PFSK-1 (cell line): ENCODE results near the gene MDGA2.

Experiments used
- FOXP2 ChIP-seq: optimal IDR thresholded peaks from 2 replicates; pipeline ENCODE3; 2011; ENCODE audit warnings: borderline replicate concordance, control low read depth, inconsistent platforms; ENCODE audit not compliant: insufficient read depth; ENCODE audit errors: extremely low read length, extremely low read depth
- POLR2AphosphoS5 ChIP-seq: IDR thresholded peaks from 2 replicates; pipeline ENCODE4 v1.6.1; 2012; ENCODE audit warnings: low read depth, mild to moderate bottlenecking, control low read depth, low read length, moderate library complexity
- SIN3A ChIP-seq: IDR thresholded peaks from 2 replicates; pipeline ENCODE4 v1.6.1; 2012; ENCODE audit warnings: mild to moderate bottlenecking, low read length, moderate library complexity, borderline replicate concordance; ENCODE audit not compliant: insufficient read depth
- TAF1 ChIP-seq: IDR thresholded peaks from 2 replicates; pipeline ENCODE4 v1.6.1; 2012; ENCODE audit warnings: low read length, control low read depth, borderline replicate concordance; ENCODE audit not compliant: insufficient read depth
- TF ChIP-seq, protein P1 (sequence below), 2 experiments: IDR thresholded peaks; 2 replicates each; pipeline versions ENCODE4 v1.6.1 to v1.8.0; 2011 to 2012; ENCODE audit warnings: low read depth in 2 of 2, low read length in 2 of 2, control low read depth in 1 of 2, inconsistent platforms in 1 of 2, mild to moderate bottlenecking in 1 of 2, moderate library complexity in 1 of 2; ENCODE audit not compliant: insufficient read depth in 1 of 2

The MDGA2 gene

DNA sequence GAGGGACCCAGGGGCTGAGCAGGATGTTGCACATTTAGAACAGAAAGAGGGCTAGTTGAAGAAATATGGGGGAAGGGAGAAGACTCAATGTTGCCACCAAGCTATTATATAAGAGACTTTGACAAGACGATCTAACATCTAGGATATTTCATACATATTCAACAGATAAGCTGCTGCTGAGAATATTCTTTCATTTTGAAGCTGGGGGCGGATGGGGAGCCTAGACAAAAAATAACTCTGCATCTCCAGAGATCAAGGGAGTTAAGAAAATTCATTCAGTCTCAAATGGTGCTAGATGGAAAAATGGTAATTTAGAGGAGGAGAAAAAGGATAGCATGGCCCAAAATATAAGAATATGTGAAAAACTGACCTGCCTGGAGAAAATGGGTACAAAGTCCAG, 415.6 kb downstream of the MDGA2 start:
- TF ChIP-seq SIN3A (no peak), POLR2AphosphoS5 (no peak), TAF1 (no peak), FOXP2 (no peak)
- TF ChIP-seq, protein P1, sequence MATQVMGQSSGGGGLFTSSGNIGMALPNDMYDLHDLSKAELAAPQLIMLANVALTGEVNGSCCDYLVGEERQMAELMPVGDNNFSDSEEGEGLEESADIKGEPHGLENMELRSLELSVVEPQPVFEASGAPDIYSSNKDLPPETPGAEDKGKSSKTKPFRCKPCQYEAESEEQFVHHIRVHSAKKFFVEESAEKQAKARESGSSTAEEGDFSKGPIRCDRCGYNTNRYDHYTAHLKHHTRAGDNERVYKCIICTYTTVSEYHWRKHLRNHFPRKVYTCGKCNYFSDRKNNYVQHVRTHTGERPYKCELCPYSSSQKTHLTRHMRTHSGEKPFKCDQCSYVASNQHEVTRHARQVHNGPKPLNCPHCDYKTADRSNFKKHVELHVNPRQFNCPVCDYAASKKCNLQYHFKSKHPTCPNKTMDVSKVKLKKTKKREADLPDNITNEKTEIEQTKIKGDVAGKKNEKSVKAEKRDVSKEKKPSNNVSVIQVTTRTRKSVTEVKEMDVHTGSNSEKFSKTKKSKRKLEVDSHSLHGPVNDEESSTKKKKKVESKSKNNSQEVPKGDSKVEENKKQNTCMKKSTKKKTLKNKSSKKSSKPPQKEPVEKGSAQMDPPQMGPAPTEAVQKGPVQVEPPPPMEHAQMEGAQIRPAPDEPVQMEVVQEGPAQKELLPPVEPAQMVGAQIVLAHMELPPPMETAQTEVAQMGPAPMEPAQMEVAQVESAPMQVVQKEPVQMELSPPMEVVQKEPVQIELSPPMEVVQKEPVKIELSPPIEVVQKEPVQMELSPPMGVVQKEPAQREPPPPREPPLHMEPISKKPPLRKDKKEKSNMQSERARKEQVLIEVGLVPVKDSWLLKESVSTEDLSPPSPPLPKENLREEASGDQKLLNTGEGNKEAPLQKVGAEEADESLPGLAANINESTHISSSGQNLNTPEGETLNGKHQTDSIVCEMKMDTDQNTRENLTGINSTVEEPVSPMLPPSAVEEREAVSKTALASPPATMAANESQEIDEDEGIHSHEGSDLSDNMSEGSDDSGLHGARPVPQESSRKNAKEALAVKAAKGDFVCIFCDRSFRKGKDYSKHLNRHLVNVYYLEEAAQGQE (IDR thresholded peaks at IDR 0.05; ENCODE audit: insufficient read depth in 1 of 2, low read depth in 2 of 2, low read length in 2 of 2) = no peak

DNA sequence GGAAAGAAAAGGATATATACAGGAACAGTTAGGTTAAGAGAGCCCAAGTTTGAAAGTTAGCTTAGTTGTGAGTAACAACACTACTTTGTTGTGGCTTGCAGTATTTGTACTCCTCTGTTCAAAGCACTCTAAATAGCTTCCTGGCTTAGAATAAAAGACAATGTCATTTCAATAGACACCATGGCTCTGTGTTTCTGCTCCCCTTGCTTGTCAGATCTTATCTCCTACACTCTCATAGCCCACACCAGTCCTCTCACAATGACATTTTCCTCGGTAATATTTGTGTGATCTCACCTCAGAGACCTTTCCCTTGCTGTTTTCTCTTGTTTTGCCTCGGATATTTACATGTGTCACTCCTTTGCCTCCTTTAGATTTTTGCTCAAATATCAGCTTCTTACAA, 418.4 kb downstream of the MDGA2 start:
- no peak for TF ChIP-seq TAF1
- no peak for TF ChIP-seq SIN3A
- TF ChIP-seq, protein P1 (IDR thresholded peaks at IDR 0.05; ENCODE audit: insufficient read depth in 1 of 2, low read depth in 2 of 2, low read length in 2 of 2) = no peak
- no peak for TF ChIP-seq FOXP2
- TF ChIP-seq POLR2AphosphoS5 = no peak

DNA sequence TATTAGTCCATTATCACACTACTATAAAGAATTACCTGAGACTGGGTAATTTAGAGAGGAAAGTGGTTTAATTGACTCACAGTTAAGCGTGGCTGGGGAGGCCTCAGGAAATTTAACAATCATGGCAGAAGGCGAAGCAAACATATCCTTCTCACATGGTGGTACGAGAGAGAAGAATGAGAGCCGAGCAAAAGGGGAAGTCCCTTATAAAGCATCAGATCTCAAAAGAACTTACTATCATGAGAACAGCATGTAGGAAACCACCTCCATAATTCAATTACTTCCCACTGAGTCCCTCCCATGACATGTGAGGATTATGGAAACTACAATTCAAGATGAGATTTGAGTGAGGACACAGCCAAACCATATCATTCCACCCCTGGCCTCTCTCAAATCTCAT, 422.6 kb downstream of the MDGA2 start:
- no peak for TF ChIP-seq POLR2AphosphoS5
- TF ChIP-seq, protein P1 (IDR thresholded peaks at IDR 0.05; ENCODE audit: insufficient read depth in 1 of 2, low read depth in 2 of 2, low read length in 2 of 2) = no peak
- TF ChIP-seq TAF1 = no peak

DNA sequence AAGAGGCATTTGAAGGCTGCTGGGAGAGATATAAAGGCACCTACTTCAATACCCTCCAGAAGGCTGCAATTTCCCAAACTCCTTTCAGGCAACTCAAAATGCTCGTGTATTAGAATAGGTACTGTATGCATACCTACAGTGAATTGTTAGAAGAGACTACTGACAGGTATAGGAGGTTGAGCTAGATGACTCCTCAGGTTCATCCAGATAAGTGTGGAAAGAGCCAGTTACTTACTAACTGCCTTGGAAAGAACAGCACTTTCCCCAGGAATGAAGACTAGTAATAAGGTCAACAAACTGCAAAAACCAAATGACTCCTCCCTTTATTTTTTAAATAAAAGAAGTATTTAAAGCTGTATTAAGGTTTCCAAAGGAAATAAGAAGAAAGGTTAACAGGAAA, 429.0 kb downstream of the MDGA2 start:
- TF ChIP-seq FOXP2 (no peak), TAF1 (no peak), POLR2AphosphoS5 (no peak), SIN3A (no peak)
- TF ChIP-seq, protein P1 (IDR thresholded peaks at IDR 0.05; ENCODE audit: insufficient read depth in 1 of 2, low read depth in 2 of 2, low read length in 2 of 2) = no peak

DNA sequence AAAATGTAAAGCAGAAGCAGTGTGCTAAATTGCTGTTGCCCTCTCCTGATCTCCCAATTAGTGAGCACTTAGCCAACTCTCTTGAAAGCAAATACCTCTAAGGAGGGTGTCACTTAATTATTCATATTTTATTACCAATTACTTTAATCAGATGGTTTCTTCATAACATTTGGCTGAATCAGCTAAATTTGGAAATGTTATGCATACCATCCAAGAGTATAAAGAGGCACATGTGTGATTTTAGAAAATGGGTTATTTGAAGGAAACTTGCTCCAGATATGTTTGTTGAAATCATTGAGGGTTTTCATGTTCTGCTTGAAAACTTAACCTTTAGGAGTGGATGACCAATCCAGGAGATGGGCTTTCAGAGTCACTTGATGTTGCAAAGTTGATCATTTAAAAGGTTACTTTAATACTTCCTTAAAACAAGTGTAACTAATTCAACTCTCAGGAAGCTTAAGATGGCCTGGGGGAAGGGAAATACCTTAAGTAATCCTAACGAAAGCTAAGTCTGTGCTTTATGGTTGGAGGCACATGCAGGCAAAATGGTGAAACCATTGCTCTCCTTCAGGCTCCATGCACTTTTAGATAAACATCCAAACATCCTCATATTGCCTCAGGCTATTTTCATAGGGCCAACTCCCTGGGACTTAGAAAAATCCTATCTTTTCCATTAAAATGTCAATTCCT, 434.5 kb downstream of the MDGA2 start:
- TF ChIP-seq, protein P1 (IDR thresholded peaks at IDR 0.05; ENCODE audit: insufficient read depth in 1 of 2, low read depth in 2 of 2, low read length in 2 of 2) = no peak
- TF ChIP-seq POLR2AphosphoS5 (no peak), SIN3A (no peak), FOXP2 (no peak), TAF1 (no peak)
